ENCODE measurements around the gene PRRG3. TPM values are rescaled to one million over a fixed set of nuclear protein-coding genes. Genes with fewer than 3 reads are reported as not detected.

PRRG3 gene
- total RNA-seq, 4 donors from 2014 or later, result 0.91 to 4.5 (median 1.5) TPM

DNA sequence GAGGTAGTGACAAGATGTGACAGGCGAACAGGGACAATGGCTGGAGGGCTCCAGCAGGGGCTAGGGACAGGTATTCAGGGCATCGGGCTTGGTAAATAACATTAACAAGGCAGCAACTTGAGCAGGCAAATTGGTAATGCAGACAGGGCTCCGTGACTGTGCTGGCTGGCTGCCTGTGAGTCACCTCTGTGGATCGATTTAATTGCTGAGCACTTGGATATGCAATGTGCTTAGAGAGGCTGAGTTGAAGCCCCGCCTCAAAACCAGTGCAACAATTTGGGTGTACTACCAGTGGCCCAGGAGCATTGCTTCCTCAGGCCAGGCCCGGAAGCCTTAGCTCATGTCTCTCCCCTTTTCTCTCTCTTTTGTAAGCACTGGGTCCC, 58.8 kb downstream of the PRRG3 start:
- TF ChIP-seq POLR2A (IDR thresholded peaks at IDR 0.05; ENCODE audit: low read depth), result no peak
- no peak for TF ChIP-seq POLR2AphosphoS5 (IDR thresholded peaks at IDR 0.05)
- no peak for TF ChIP-seq EP300 (IDR thresholded peaks at IDR 0.05)
- TF ChIP-seq, protein P1, sequence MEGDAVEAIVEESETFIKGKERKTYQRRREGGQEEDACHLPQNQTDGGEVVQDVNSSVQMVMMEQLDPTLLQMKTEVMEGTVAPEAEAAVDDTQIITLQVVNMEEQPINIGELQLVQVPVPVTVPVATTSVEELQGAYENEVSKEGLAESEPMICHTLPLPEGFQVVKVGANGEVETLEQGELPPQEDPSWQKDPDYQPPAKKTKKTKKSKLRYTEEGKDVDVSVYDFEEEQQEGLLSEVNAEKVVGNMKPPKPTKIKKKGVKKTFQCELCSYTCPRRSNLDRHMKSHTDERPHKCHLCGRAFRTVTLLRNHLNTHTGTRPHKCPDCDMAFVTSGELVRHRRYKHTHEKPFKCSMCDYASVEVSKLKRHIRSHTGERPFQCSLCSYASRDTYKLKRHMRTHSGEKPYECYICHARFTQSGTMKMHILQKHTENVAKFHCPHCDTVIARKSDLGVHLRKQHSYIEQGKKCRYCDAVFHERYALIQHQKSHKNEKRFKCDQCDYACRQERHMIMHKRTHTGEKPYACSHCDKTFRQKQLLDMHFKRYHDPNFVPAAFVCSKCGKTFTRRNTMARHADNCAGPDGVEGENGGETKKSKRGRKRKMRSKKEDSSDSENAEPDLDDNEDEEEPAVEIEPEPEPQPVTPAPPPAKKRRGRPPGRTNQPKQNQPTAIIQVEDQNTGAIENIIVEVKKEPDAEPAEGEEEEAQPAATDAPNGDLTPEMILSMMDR (IDR thresholded peaks at IDR 0.05), result no peak
- Histone ChIP-seq H3K27ac (replicated peaks in 1 of 4) (no peak overlapping the region), H3K9me3 (no peaks in the 10 kb centered on the region), H3K4me1 (peaks cover 0 to 5% (median 0%) of the 10 kb centered on the region in 4 donors), H3K4me3 (no peak overlapping the region), H3K27me3 (peaks cover 0 to 7% (median 0%) of the 10 kb centered on the region in 4 donors), H3K36me3 (no peaks in the 10 kb centered on the region)
- intact Hi-C loops (cut with DNase I), result loop anchor here (5.0 kb wide), 1 partner anchor 878 kb away; no protein-coding TSS in a partner anchor
- WGBS, result 71% methylated on average over 5 of the region's 6 CpGs
- DNase-seq (ENCODE audit: extremely low spot score), result no peak

DNA sequence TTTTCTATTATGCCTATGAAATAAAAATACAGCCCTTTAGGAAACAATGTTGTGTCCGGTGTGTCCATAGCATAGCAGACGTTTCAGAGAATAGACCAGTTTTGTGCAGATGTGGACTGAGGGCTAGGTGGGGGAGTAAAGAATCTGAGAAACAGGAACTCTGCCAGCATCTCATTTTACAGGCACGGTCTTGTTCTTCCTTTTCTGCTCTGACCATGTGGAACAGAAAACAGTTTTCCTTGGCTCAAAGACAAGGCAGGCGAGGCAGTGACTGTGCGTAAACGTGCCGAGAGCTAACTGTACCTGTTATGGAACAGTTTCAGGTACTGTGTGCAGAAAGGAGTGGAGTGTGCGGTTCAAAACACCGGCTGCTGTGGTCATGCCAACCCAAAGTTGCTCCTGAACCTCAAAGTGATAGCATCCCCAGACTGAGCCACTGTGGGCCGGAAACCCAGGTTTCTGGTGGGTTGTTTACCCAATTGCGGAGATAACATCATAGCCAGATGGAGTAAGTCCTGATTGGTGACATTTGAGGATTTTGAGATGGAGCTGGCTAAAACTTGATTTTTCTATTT, 59.5 kb downstream of the PRRG3 start:
- peaks cover 0 to 7% (median 0%) of the 10 kb centered on the region in 4 donors for H3K27me3 ChIP-seq
- no peak overlapping the region for H3K27ac ChIP-seq (replicated peaks in 1 of 4)
- DNase-seq (ENCODE audit: extremely low spot score), result no peak
- H3K9me3 ChIP-seq, result no peaks in the 10 kb centered on the region
- TF ChIP-seq, protein P1 (IDR thresholded peaks at IDR 0.05), result no peak
- TF ChIP-seq EP300 (IDR thresholded peaks at IDR 0.05) (no peak), POLR2A (IDR thresholded peaks at IDR 0.05; ENCODE audit: low read depth) (no peak), POLR2AphosphoS5 (IDR thresholded peaks at IDR 0.05) (no peak)
- intact Hi-C loops (cut with DNase I), result loop anchor here (5.0 kb wide), 1 partner anchor 878 kb away; no protein-coding TSS in a partner anchor
- H3K4me3 ChIP-seq, result no peak overlapping the region
- 74% methylated on average over 11 of the region's 11 CpGs for WGBS
- no peaks in the 10 kb centered on the region for H3K36me3 ChIP-seq
- peaks cover 0 to 5% (median 0%) of the 10 kb centered on the region in 4 donors for H3K4me1 ChIP-seq

Other genes starting within 250 kb of the PRRG3 start
- not detected for gene PASD1, start 131.8 kb upstream of the PRRG3 start, total RNA-seq
- gene FATE1, start 20.6 kb downstream of the PRRG3 start, total RNA-seq, result not detected
- gene CNGA2, start 39.3 kb downstream of the PRRG3 start, total RNA-seq, result not detected
- not detected for gene MAGEA4, start 217.4 kb downstream of the PRRG3 start, total RNA-seq